Measurements from ENCODE around the gene BIRC6.

GRCh38 chr2:32357318-32358110 is 691 bp downstream of the BIRC6 start:
- TF ChIP-seq POLR2A (IDR thresholded peaks at IDR 0.05; ENCODE audit: low read depth, low read length) (no peak), RFX5 (IDR thresholded peaks at IDR 0.05; ENCODE audit: low read depth, low read length) (no peak), CTCF (conservative IDR thresholded peaks at IDR 0.05; ENCODE audit: low read depth, low read length) (no peak), FOS (IDR thresholded peaks at IDR 0.05; ENCODE audit: low read depth, low read length) (no peak), RAD21 (IDR thresholded peaks at IDR 0.05; ENCODE audit: low read length) (no peak), USF2 (IDR thresholded peaks at IDR 0.05; ENCODE audit: low read depth, low read length) (no peak), CEBPB (IDR thresholded peaks at IDR 0.05; ENCODE audit: low read depth, low read length) (no peak), NFE2L2 (IDR thresholded peaks at IDR 0.05; ENCODE audit: low read depth, low read length) (no peak), RCOR1 (IDR thresholded peaks at IDR 0.05; ENCODE audit: insufficient replicate concordance, low read length) (no peak)
